Activated naive CD8-positive, alpha-beta T cell treated with anti-CD3 and anti-CD28 coated beads for 36 hours (primary cell): ENCODE measurements around the gene PAQR8. TPM values are rescaled to one million over a fixed set of nuclear protein-coding genes. Genes with fewer than 3 reads are reported as not detected.
"Not testable (repeated sequence)": the region's sequence is repeated elsewhere in the genome, so short reads cannot be mapped to it uniquely, and the experiment has no call there.

Experiments
- DNase-seq: peaks from one replicate; pipeline ENCODE4 v3.0.0; 2021
- H3K27ac Mint-ChIP-seq: one replicate; pipeline ENCODE4 v1.8.0; 2022; ENCODE audit warnings: mild to moderate bottlenecking, moderate library complexity, mixed read lengths
- H3K27me3 Mint-ChIP-seq: one replicate; pipeline ENCODE4 v1.8.0; 2022; ENCODE audit warnings: mild to moderate bottlenecking, mixed read lengths
- H3K36me3 Mint-ChIP-seq: one replicate; pipeline ENCODE4 v1.8.0; 2021; ENCODE audit warnings: mild to moderate bottlenecking, mixed read lengths
- H3K4me1 Mint-ChIP-seq: one replicate; pipeline ENCODE4 v1.8.0; 2021; ENCODE audit warnings: mixed read lengths
- H3K4me3 Mint-ChIP-seq: one replicate; pipeline ENCODE4 v1.8.0; 2022; ENCODE audit warnings: mild to moderate bottlenecking, moderate library complexity, mixed read lengths
- H3K9me3 Mint-ChIP-seq: one replicate; pipeline ENCODE4 v1.8.0; 2022; ENCODE audit warnings: mixed read lengths
- total RNA-seq, 2 experiments: library from RNA; stranded (reverse); gene quantifications; one replicate each; pipeline ENCODE4 v1.2.3, GENCODE V29; 2021

PAQR8 gene
- total RNA-seq, 2 experiments from 2014 or later, result 11.0 to 11.4 TPM

- Mint-ChIP-seq H3K36me3 (no peaks in the 10 kb centered on the region), H3K27me3 (no peaks in the 10 kb centered on the region), H3K9me3 (no peaks in the 10 kb centered on the region), H3K27ac (no peak overlapping the region), H3K4me3 (no peak overlapping the region), H3K4me1 (peaks cover 20% of the 10 kb centered on the region)
- no peak for DNase-seq
These were observed 58.9 kb downstream of the PAQR8 start for GRCh38 chr6:52420668-52421358.

- H3K36me3 Mint-ChIP-seq, result no peaks in the 10 kb centered on the region
- H3K27ac Mint-ChIP-seq, result no peak overlapping the region
- no peak overlapping the region for H3K4me3 Mint-ChIP-seq
- no peak for DNase-seq
- H3K4me1 Mint-ChIP-seq, result peaks cover 6% of the 10 kb centered on the region
- H3K27me3 Mint-ChIP-seq, result no peaks in the 10 kb centered on the region
- H3K9me3 Mint-ChIP-seq, result no peaks in the 10 kb centered on the region
These were observed 60.2 kb downstream of the PAQR8 start for GRCh38 chr6:52422156-52422555.

DNA sequence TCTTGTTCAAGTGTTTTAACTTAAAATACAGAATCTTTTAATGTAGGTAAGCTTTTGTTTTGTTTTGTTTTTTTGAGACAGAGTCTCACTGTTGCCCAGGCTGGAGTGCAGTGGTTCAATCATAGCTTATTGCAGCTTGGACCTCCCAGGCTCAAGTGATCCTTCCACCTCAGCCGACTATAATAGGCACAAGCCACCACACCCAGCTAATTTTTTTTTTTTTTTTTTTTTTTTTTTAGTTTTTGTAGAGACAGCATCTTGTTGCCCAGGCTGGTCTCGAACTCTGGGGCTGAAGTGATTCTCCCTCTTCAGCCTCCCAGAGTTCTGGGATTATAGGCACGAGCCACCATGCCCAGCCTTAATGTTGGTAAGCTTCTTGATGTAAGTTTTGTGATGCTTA lies 61.5 kb downstream of the PAQR8 start:
- no peak for DNase-seq

DNA sequence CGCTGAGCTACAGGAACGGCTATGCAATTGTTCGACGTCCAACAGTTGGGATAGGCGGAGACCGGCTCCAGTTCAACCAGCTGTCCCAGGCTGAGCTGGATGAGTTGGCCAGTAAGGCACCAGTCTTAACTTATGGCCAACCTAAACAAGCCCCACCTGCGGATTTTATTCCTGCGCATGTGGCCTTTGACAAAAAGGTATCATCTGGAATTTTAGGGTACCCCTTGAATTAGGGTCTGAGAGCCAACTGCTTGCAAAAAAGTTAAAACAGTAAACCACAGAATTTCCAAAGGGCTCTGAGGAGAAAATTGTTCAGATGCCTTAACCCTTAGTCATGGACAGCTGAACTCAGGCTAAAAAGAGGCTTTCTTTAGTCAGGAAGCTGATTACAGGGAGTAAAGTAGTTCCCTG lies 62.0 kb downstream of the PAQR8 start:
- Mint-ChIP-seq H3K27ac (no peak overlapping the region), H3K36me3 (no peaks in the 10 kb centered on the region), H3K4me3 (no peak overlapping the region), H3K27me3 (no peaks in the 10 kb centered on the region), H3K4me1 (peaks cover 5% of the 10 kb centered on the region), H3K9me3 (no peaks in the 10 kb centered on the region)
- no peak for DNase-seq

More for the DNA sequence above, 61.5 kb downstream of the PAQR8 start:
- Mint-ChIP-seq H3K4me3 (no peak overlapping the region), H3K36me3 (no peaks in the 10 kb centered on the region), H3K27ac (no peak overlapping the region), H3K27me3 (no peaks in the 10 kb centered on the region), H3K4me1 (peaks cover 5% of the 10 kb centered on the region), H3K9me3 (no peaks in the 10 kb centered on the region)

DNA sequence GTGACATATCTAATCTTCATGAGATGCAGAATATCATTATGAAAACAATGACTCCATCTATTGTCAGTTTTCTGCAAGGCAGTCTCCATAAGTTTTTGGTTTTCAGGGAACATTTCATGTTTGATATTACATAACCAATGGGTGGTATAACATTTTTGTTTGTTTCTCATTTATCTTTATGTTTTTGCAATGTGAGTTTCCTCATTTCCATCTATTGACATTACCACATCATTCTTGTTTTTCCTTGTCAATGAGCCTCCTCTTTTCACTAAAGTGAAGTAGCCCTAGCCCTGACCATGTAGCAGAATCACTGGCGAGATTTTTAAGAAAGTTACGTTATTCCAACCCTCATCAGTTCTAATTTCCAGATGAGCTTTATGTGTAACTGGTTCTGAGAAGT lies 62.6 kb downstream of the PAQR8 start:
- no peak overlapping the region for H3K27ac Mint-ChIP-seq
- H3K9me3 Mint-ChIP-seq, result no peaks in the 10 kb centered on the region
- no peak for DNase-seq
- H3K4me3 Mint-ChIP-seq, result no peak overlapping the region
- no peaks in the 10 kb centered on the region for H3K36me3 Mint-ChIP-seq
- H3K27me3 Mint-ChIP-seq, result no peaks in the 10 kb centered on the region
- no peaks in the 10 kb centered on the region for H3K4me1 Mint-ChIP-seq

DNA sequence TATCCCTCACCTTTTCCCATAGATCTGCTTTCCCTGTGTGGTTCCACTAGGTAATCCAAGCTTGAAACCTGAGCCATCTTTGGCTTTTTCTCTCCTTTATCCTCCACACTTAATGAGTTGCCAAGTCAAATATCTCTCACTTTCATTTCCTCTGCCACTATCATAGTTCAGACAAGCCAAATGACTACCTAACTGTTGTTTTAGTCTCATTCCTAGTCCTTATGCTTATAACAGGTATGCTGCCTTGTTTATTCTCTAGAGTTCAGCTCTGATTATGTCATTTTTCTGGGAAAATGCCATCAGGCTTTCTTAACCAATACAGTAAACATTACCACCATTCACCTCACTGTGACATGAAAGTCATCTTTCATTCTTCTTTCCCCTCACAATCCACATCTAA lies 64.7 kb downstream of the PAQR8 start:
- no peak overlapping the region for H3K27ac Mint-ChIP-seq
- H3K4me1 Mint-ChIP-seq, result peaks cover 2% of the 10 kb centered on the region
- H3K36me3 Mint-ChIP-seq, result no peaks in the 10 kb centered on the region
- DNase-seq, result no peak
- no peaks in the 10 kb centered on the region for H3K9me3 Mint-ChIP-seq
- H3K4me3 Mint-ChIP-seq, result no peak overlapping the region
- H3K27me3 Mint-ChIP-seq, result no peaks in the 10 kb centered on the region

- not testable (repeated sequence) for H3K36me3 Mint-ChIP-seq, H3K4me3 Mint-ChIP-seq, H3K27ac Mint-ChIP-seq, DNase-seq, H3K27me3 Mint-ChIP-seq, H3K4me1 Mint-ChIP-seq, H3K9me3 Mint-ChIP-seq
These were observed 71.3 kb downstream of the PAQR8 start for GRCh38 chr6:52433294-52433693.

- no peaks in the 10 kb centered on the region for H3K27me3 Mint-ChIP-seq
- H3K36me3 Mint-ChIP-seq, result no peaks in the 10 kb centered on the region
- H3K4me1 Mint-ChIP-seq, result peaks cover 2% of the 10 kb centered on the region
- DNase-seq, result no peak
- H3K27ac Mint-ChIP-seq, result no peak overlapping the region
- no peak overlapping the region for H3K4me3 Mint-ChIP-seq
- H3K9me3 Mint-ChIP-seq, result no peaks in the 10 kb centered on the region
These were observed 73.4 kb downstream of the PAQR8 start for GRCh38 chr6:52435345-52435744.

DNA sequence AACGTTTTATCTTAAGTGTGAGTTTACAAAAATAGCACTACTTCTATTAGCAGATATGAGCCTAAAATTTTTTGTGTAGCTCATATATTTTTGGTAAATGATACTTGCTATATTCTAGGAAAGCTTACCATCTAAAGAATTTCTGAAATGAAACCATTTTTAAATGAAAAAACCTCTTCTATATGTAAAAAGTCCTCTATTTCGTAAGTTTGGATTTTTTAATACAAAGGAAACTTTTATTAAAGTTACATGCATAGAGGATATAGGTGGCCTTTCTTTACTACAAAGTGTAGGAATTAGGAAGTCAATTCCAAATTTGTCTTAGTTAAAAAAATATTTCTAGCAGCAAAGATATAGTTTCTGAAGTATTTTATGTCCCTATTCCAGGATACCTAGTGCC lies 77.0 kb downstream of the PAQR8 start:
- Mint-ChIP-seq H3K27ac (no peak overlapping the region), H3K4me1 (no peaks in the 10 kb centered on the region), H3K36me3 (peaks cover 6% of the 10 kb centered on the region), H3K9me3 (peaks cover 2% of the 10 kb centered on the region), H3K27me3 (no peaks in the 10 kb centered on the region), H3K4me3 (no peak overlapping the region)
- DNase-seq, result no peak

- no peak overlapping the region for H3K4me3 Mint-ChIP-seq
- H3K36me3 Mint-ChIP-seq, result peaks cover 19% of the 10 kb centered on the region
- H3K27me3 Mint-ChIP-seq, result no peaks in the 10 kb centered on the region
- no peaks in the 10 kb centered on the region for H3K4me1 Mint-ChIP-seq
- H3K27ac Mint-ChIP-seq, result no peak overlapping the region
- H3K9me3 Mint-ChIP-seq, result peaks cover 11% of the 10 kb centered on the region
- DNase-seq, result no peak
These were observed 92.6 kb downstream of the PAQR8 start for GRCh38 chr6:52454556-52454955.

DNA sequence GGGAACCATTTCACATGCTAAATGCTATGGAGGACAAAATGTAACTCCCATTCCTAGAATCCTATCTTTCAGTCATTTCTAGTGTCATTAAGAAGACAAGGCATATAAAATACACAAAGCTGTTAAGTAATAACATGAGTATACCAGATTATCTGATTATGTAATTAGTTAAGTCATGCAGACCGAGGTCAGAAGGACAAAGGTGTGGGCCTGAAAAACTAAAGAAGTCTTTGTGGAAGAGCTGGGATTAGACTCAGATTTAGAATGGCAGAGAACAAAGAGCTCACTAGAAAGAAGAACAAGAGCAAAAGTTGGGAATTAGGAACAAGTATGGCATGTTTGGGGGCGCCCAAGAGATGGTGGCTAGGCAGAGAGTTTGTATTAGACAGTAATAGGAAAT lies 95.1 kb downstream of the PAQR8 start:
- H3K27ac Mint-ChIP-seq, result no peak overlapping the region
- H3K4me3 Mint-ChIP-seq, result no peak overlapping the region
- DNase-seq, result no peak
- peaks cover 5% of the 10 kb centered on the region for H3K36me3 Mint-ChIP-seq
- H3K9me3 Mint-ChIP-seq, result peaks cover 2% of the 10 kb centered on the region
- no peaks in the 10 kb centered on the region for H3K27me3 Mint-ChIP-seq
- no peaks in the 10 kb centered on the region for H3K4me1 Mint-ChIP-seq

Other genes with a start within 250 kb of the PAQR8 start
- gene IL17A, start 175.8 kb upstream of the PAQR8 start, total RNA-seq, result not detected
- not detected for gene IL17F, start 117.7 kb upstream of the PAQR8 start, total RNA-seq
- gene MCM3, start 77.4 kb upstream of the PAQR8 start, total RNA-seq, result 100 to 1,000 TPM; 326 to 335 TPM
- 1 to 10 TPM; 2.8 to 3.1 TPM for gene EFHC1, start 58.2 kb downstream of the PAQR8 start, total RNA-seq
- 1 to 10 TPM; 1.6 to 2.0 TPM for gene TRAM2, start 214.9 kb downstream of the PAQR8 start, total RNA-seq